Motor neuron (in vitro differentiated cells): Measurements from ENCODE around the gene ZNF850. TPM values are rescaled to one million over a fixed set of nuclear protein-coding genes. Genes with fewer than 3 reads are reported as not detected.
"Not testable (repeated sequence)": the region's sequence is repeated elsewhere in the genome, so short reads cannot be mapped to it uniquely, and the experiment has no call there.

ENCODE experiments used
- ATAC-seq, 8 experiments: fragments of 200-7000 bp; cut with Tn5 transposase; replicated peaks in 6 of 8; 2 replicates each; pipeline ENCODE4 v1.8.0; 2021; ENCODE audit warnings: mild to moderate bottlenecking in 8 of 8, moderate library complexity in 8 of 8
- H3K27ac ChIP-seq, 2 donors: fragments of 250-450 bp; sonication (Bioruptor Pico); 2 replicates each; pipeline ENCODE4 v1.9.0; 2021; ENCODE audit warnings: antibody characterized with exemption in 2 of 2, mild to moderate bottlenecking in 2 of 2, moderate library complexity in 1 of 2
- H3K4me1 ChIP-seq, 2 donors: fragments of 250-450 bp; sonication (Bioruptor Pico); replicated peaks in 1 of 2; 2 replicates each; pipeline ENCODE4 v1.6.1; 2021; ENCODE audit warnings: antibody characterized with exemption in 2 of 2, mild to moderate bottlenecking in 2 of 2, moderate library complexity in 1 of 2
- H3K4me3 ChIP-seq, 5 donors: fragments of 250-450 bp; sonication (Bioruptor Pico); 2 replicates each; pipeline ENCODE4 v1.9.0; 2021; ENCODE audit warnings: antibody characterized with exemption in 5 of 5, mild to moderate bottlenecking in 5 of 5, moderate library complexity in 4 of 5
- WGBS, 10 experiments: fragments of 450-650 bp; shearing (Covaris generic); methylation state at CpG; one replicate each; pipeline ENCODE4 v1.0.0; 2022; 5-methylcytosine and 5-hydroxymethylcytosine counted together
- in situ Hi-C, 9 experiments: fragments of 400-800 bp; cut with MboI; loops; one replicate each; pipeline ENCODE4 v1.15.0; 2021; ENCODE audit warnings: low sequenced_read_pairs in 9 of 9, low pct_unique_long_range_greater_than_20kb in 2 of 9; ENCODE audit not compliant: unreplicated experiment in 9 of 9
- total RNA-seq, 8 experiments: library from RNA; unstranded; fragments of 300-600 nt; gene quantifications; 2 replicates each; pipeline versions ENCODE4 v1.2.3 to v1.2.4, GENCODE V29; 2022

The ZNF850 gene
- total RNA-seq = 1 to 10 TPM in 7 of 8 experiments, under 1 TPM in 1; 0.41 to 4.2 (median 1.9) TPM

- 0 to 20% (median 0%) methylated on average over 3 to 18 of the region's 57 CpGs; no CpG with 5 or more reads in 2 of the 10 experiments for WGBS, 10 experiments
- ATAC-seq = peak; percentile 95 to 99 (median 98)
Measured at GRCh38 chr19:36772311-36773222, at the start of gene ZNF850. Gene ZNF850 (minus strand): TSS chr19:36772807. CDS start chr19:36762606, 10,201 bp downstream.

GRCh38 chr19:36821758-36822157 is 49.2 kb upstream of the ZNF850 start:
- 50 to 100% (median 98%) methylated on average over 1 to 5 of the region's 5 CpGs; no CpG with 5 or more reads in 3 of the 10 experiments for WGBS, 10 experiments
- H3K4me1 ChIP-seq = no peaks in the 10 kb centered on the region
- in situ Hi-C loops = no loop called here
- no peak for ATAC-seq
- H3K4me3 ChIP-seq = no peak overlapping the region
- H3K27ac ChIP-seq = no peak overlapping the region

More at GRCh38 chr19:36772311-36773222, at the start of gene ZNF850:
- Histone ChIP-seq H3K27ac (peak within 1 kb of the TSS; percentile 69 to 82), H3K4me3 (peak within 1 kb of the TSS; percentile 91 to 100 (median 95)), H3K4me1 (peaks cover 0 to 4% of the 10 kb centered on the region in 2 donors)
- in situ Hi-C loops = no loop called here

GRCh38 chr19:36819130-36819630 is 46.6 kb upstream of the ZNF850 start:
- Histone ChIP-seq H3K4me1 (no peaks in the 10 kb centered on the region), H3K4me3 (no peak overlapping the region), H3K27ac (no peak overlapping the region)
- in situ Hi-C loops = no loop called here
- ATAC-seq = no peak
- WGBS, 10 experiments = 66 to 100% (median 92%) methylated on average over 1 to 7 of the region's 7 CpGs

GRCh38 chr19:36807029-36807428 is 34.4 kb upstream of the ZNF850 start:
- ATAC-seq = no peak
- no peaks in the 10 kb centered on the region for H3K4me1 ChIP-seq
- in situ Hi-C loops = no loop called here
- no peak overlapping the region for H3K27ac ChIP-seq
- H3K4me3 ChIP-seq = no peak overlapping the region

GRCh38 chr19:36805364-36805763 is 32.8 kb upstream of the ZNF850 start:
- H3K4me1 ChIP-seq = no peaks in the 10 kb centered on the region
- 60 to 100% (median 91%) methylated on average over 1 of the region's 1 CpG; no CpG with 5 or more reads in 3 of the 10 experiments for WGBS, 10 experiments
- in situ Hi-C loops = no loop called here
- no peak for ATAC-seq
- H3K4me3 ChIP-seq = no peak overlapping the region
- no peak overlapping the region for H3K27ac ChIP-seq

GRCh38 chr19:36797786-36798108 is 25.1 kb upstream of the ZNF850 start:
- in situ Hi-C loops = no loop called here
- H3K4me3 ChIP-seq = peak overlapping the region in 4 of 5 donors; percentile 15 to 72 (median 52)
- WGBS, 10 experiments = 0 to 94% (median 12%) methylated on average over 1 to 9 of the region's 9 CpGs; no CpG with 5 or more reads in 2 of the 10 experiments
- ATAC-seq = no peak
- H3K27ac ChIP-seq = no peak overlapping the region
- H3K4me1 ChIP-seq = no peaks in the 10 kb centered on the region

- ATAC-seq = no peak
- 33 to 97% (median 97%) methylated on average over 4 to 13 of the region's 19 CpGs; no CpG with 5 or more reads in 5 of the 10 experiments for WGBS, 10 experiments
- Histone ChIP-seq H3K27ac (no peak overlapping the region), H3K4me1 (no peaks in the 10 kb centered on the region), H3K4me3 (peak overlapping the region in 2 of 5 donors; percentile 71 to 72)
- in situ Hi-C loops = no loop called here
Measured at GRCh38 chr19:36796714-36796992, 24.0 kb upstream of the ZNF850 start.

GRCh38 chr19:36791420-36792141 is 19.0 kb upstream of the ZNF850 start:
- in situ Hi-C loops, H3K4me1 ChIP-seq, H3K4me3 ChIP-seq, H3K27ac ChIP-seq: not testable (repeated sequence)
- ATAC-seq = peak; percentile 63 to 100 (median 92)
- 60 to 83% methylated on average over 1 to 8 of the region's 34 CpGs; no CpG with 5 or more reads in 8 of the 10 experiments for WGBS, 10 experiments

- H3K4me3 ChIP-seq = no peak overlapping the region
- no peak for ATAC-seq
- H3K27ac ChIP-seq = no peak overlapping the region
- H3K4me1 ChIP-seq = peaks cover 0 to 4% of the 10 kb centered on the region in 2 donors
- in situ Hi-C loops = no loop called here
- WGBS, 10 experiments = 0 to 95% (median 8%) methylated on average over 3 to 18 of the region's 38 CpGs; no CpG with 5 or more reads in 7 of the 10 experiments
Measured at GRCh38 chr19:36775768-36776167, 3.2 kb upstream of the ZNF850 start.

GRCh38 chr19:36773223-36773579 is 594 bp upstream of the ZNF850 start:
- Histone ChIP-seq H3K4me1 (peaks cover 0 to 4% of the 10 kb centered on the region in 2 donors), H3K4me3 (peak overlapping the region; percentile 91 to 100 (median 95)), H3K27ac (peak overlapping the region in 1 of 2 donors; percentile 82)
- no peak for ATAC-seq
- in situ Hi-C loops = no loop called here
- WGBS, 10 experiments = 0 to 87% (median 25%) methylated on average over 2 to 12 of the region's 15 CpGs; no CpG with 5 or more reads in 2 of the 10 experiments

GRCh38 chr19:36771261-36772231 is 1.1 kb downstream of the ZNF850 start:
- Histone ChIP-seq H3K27ac (no peak overlapping the region), H3K4me3 (peak overlapping the region; percentile 91 to 100 (median 95)), H3K4me1 (peaks cover 0 to 4% of the 10 kb centered on the region in 2 donors)
- ATAC-seq = no peak
- 0 to 77% (median 26%) methylated on average over 3 to 22 of the region's 29 CpGs; no CpG with 5 or more reads in 1 of the 10 experiments for WGBS, 10 experiments
- in situ Hi-C loops = no loop called here

GRCh38 chr19:36750066-36750691 is 22.4 kb downstream of the ZNF850 start:
- WGBS, 10 experiments = 83 to 100% (median 91%) methylated on average over 1 to 4 of the region's 4 CpGs; no CpG with 5 or more reads in 2 of the 10 experiments
- H3K4me1 ChIP-seq = no peaks in the 10 kb centered on the region
- no peak overlapping the region for H3K4me3 ChIP-seq
- ATAC-seq = no peak
- in situ Hi-C loops = no loop called here
- H3K27ac ChIP-seq = no peak overlapping the region
